NB4 (cell line): ENCODE data around the gene SBNO2.

ENCODE experiments used
- TF ChIP-seq, protein P1 (sequence below): IDR thresholded peaks from one replicate; pipeline ENCODE4 v1.5.1; 2012; ENCODE audit warnings: low read depth, low read length
- TF ChIP-seq, protein P2 (sequence below): IDR thresholded peaks from 2 replicates; pipeline ENCODE4 v1.6.1; 2011; ENCODE audit warnings: low read depth, low read length

DNA sequence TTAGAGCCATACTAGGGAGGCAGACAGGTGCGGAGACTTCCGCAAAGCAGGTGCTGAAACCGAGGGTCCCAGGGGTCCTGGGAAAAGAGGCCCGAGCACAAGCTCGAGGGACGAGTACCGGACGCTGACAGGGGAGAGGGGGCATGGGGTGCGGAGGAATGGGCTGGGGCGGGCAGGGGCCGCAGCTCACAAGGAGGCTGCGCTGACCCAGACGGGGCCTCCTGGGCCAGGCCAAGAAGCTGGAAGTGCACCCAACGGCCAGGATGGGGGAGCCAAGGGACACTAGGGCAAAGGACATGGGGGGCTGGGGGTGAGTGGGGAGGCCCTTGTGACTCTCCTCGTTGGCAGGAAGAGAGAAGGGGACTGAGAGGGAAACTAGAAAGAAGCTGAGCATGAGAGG, 80.7 kb downstream of the SBNO2 start:
- TF ChIP-seq, protein P1, sequence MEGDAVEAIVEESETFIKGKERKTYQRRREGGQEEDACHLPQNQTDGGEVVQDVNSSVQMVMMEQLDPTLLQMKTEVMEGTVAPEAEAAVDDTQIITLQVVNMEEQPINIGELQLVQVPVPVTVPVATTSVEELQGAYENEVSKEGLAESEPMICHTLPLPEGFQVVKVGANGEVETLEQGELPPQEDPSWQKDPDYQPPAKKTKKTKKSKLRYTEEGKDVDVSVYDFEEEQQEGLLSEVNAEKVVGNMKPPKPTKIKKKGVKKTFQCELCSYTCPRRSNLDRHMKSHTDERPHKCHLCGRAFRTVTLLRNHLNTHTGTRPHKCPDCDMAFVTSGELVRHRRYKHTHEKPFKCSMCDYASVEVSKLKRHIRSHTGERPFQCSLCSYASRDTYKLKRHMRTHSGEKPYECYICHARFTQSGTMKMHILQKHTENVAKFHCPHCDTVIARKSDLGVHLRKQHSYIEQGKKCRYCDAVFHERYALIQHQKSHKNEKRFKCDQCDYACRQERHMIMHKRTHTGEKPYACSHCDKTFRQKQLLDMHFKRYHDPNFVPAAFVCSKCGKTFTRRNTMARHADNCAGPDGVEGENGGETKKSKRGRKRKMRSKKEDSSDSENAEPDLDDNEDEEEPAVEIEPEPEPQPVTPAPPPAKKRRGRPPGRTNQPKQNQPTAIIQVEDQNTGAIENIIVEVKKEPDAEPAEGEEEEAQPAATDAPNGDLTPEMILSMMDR = no peak
- TF ChIP-seq, protein P2, sequence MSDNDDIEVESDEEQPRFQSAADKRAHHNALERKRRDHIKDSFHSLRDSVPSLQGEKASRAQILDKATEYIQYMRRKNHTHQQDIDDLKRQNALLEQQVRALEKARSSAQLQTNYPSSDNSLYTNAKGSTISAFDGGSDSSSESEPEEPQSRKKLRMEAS = no peak
